MM.1S (cell line): ENCODE results near the gene WDR73.
A peak's percentile ranks its signal among the peaks of the same experiment; 100 is the strongest.

Experiments used
- DNase-seq: peaks from one replicate; pipeline ENCODE4 v3.0.0-alpha.2; 2015
- H2AFZ ChIP-seq: fragments of 300-600 bp; sonication (generic); 2 replicates; pipeline ENCODE4 v1.6.0; 2016; ENCODE audit warnings: antibody characterized with exemption, low read length
- H3F3A ChIP-seq: fragments of 300-600 bp; sonication (generic); 2 replicates; pipeline ENCODE4 v1.6.1; 2016; ENCODE audit warnings: mild to moderate bottlenecking, antibody characterized with exemption, low read length, moderate library complexity, mixed read lengths; ENCODE audit not compliant: insufficient read depth
- H3K27ac ChIP-seq: fragments of 300-600 bp; sonication (generic); 2 replicates; pipeline ENCODE4 v1.5.1; 2016; ENCODE audit warnings: mild to moderate bottlenecking, low read length
- H3K27me3 ChIP-seq: fragments of 300-600 bp; sonication (generic); replicated peaks from 2 replicates; pipeline ENCODE4 v1.6.0; 2016; ENCODE audit warnings: low read length; ENCODE audit not compliant: insufficient read depth
- H3K36me3 ChIP-seq: fragments of 300-600 bp; sonication (generic); replicated peaks from 2 replicates; pipeline ENCODE4 v1.6.1; 2016; ENCODE audit warnings: mild to moderate bottlenecking, low read length, mixed read lengths; ENCODE audit not compliant: insufficient read depth
- H3K4me1 ChIP-seq: fragments of 300-600 bp; sonication (generic); 2 replicates; pipeline ENCODE4 v1.6.1; 2016; ENCODE audit warnings: low read length, mixed read lengths
- H3K4me2 ChIP-seq: fragments of 300-600 bp; sonication (generic); 2 replicates; pipeline ENCODE4 v1.6.0; 2016; ENCODE audit warnings: low read depth, low read length
- H3K4me3 ChIP-seq: fragments of 300-600 bp; sonication (generic); 2 replicates; pipeline ENCODE4 v1.5.1; 2016; ENCODE audit warnings: low read length, mixed read lengths
- H3K79me2 ChIP-seq: fragments of 300-600 bp; sonication (generic); 2 replicates; pipeline ENCODE4 v1.6.1; 2016; ENCODE audit warnings: mixed run types, low read length, mixed read lengths
- H3K9ac ChIP-seq: fragments of 300-600 bp; sonication (generic); 2 replicates; pipeline ENCODE4 v1.6.1; 2016; ENCODE audit warnings: low read length, mixed read lengths
- H3K9me2 ChIP-seq: fragments of 300-600 bp; sonication (generic); replicated peaks from 2 replicates; pipeline ENCODE4 v1.6.1; 2016; ENCODE audit warnings: mild to moderate bottlenecking, low read length, mixed read lengths; ENCODE audit not compliant: insufficient read depth
- H3K9me3 ChIP-seq: fragments of 300-600 bp; sonication (generic); replicated peaks from 2 replicates; pipeline ENCODE4 v1.6.1; 2016; ENCODE audit warnings: mild to moderate bottlenecking, low read length, mixed read lengths; ENCODE audit not compliant: insufficient read depth
- H4K20me1 ChIP-seq: fragments of 300-600 bp; sonication (generic); 2 replicates; pipeline ENCODE4 v1.6.1; 2016; ENCODE audit warnings: mild to moderate bottlenecking, low read length, moderate library complexity, mixed read lengths; ENCODE audit not compliant: insufficient read depth
- EZH2 ChIP-seq: fragments of 300-600 bp; sonication (generic); optimal IDR thresholded peaks from 2 replicates; pipeline ENCODE3; 2017; ENCODE audit warnings: low read depth, mild to moderate bottlenecking, antibody characterized with exemption, low read length, mixed read lengths
- EZH2phosphoT487 ChIP-seq: fragments of 300-600 bp; sonication (generic); IDR thresholded peaks from 2 replicates; pipeline ENCODE4 v1.6.1; 2018; ENCODE audit warnings: antibody characterized with exemption, low read length
- TF ChIP-seq, protein P1 (sequence below): fragments of 300-600 bp; sonication (generic); IDR thresholded peaks from 2 replicates; pipeline ENCODE4 v1.5.1; 2016; ENCODE audit warnings: antibody characterized with exemption, low read length, mixed read lengths

The WDR73 gene

DNA sequence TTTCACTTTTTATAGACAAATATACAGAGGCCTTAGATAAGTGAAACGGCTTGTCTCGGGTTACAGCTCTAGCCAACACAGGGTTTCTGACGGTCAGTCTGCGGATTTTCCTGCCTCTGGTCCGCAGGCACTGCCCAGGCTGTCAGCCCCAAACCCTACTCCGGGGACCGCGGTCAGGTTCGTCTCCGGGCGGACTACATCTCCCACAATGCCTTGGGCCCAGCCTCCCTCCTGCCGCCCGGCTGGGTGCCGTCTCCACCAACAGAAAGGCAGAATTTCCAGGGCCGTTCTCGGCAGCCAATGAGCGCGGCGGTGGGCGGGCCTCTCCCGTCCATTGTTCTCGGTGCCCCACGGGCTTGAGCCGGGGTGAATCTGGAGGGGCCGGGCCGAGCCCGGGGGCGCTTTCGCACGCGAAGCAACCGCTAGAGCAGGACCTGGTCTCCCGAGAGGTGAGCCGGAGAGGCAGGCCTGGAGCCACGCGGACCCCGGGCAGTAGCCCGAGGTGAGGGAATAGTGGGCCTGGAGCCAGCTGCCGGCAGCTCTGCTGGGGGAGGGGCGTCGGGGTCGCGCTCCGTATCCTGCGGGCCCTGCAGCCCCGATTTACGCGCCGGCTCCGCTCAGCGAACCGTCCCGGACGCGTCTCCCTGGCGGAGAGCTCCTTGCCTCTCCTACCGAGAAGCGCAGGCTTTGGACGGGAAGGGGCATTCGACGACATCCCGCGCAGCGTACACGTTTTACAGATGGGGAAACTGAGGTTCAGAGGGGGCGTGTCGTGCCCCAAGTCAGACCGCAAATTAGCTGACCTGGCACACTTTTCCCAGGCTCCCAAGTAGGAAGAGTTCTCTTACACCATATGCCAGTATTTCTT lies 53.2 kb downstream of the WDR73 start, which contains the start of gene ZSCAN2:
ZSCAN2 (plus strand) TSS at position 323 of the 868 bp plus-strand sequence. CDS start 2,919 bp downstream, outside the sequence.
- Histone ChIP-seq H3K27ac (no peak within 1 kb of the TSS), H3K9me2 (no peaks in the 10 kb centered on the region), H3K4me2 (peak within 1 kb of the TSS; percentile 84), H3F3A (peaks cover 7% of the 10 kb centered on the region; the same call in 1 of the 2 replicates), H3K9me3 (no peaks in the 10 kb centered on the region), H3K27me3 (no peaks in the 10 kb centered on the region), H3K4me1 (peaks cover 20% of the 10 kb centered on the region), H2AFZ (peak within 1 kb of the TSS; percentile 84), H3K4me3 (peak within 1 kb of the TSS; percentile 88), H4K20me1 (no peaks in the 10 kb centered on the region), H3K9ac (peak within 1 kb of the TSS; percentile 51; the same call in 1 of the 2 replicates), H3K79me2 (no peaks in the 10 kb centered on the region), H3K36me3 (no peaks in the 10 kb centered on the region)
- DNase-seq = peak; percentile 93
- TF ChIP-seq EZH2 (no peak), EZH2phosphoT487 (no peak)
- TF ChIP-seq, protein P1, sequence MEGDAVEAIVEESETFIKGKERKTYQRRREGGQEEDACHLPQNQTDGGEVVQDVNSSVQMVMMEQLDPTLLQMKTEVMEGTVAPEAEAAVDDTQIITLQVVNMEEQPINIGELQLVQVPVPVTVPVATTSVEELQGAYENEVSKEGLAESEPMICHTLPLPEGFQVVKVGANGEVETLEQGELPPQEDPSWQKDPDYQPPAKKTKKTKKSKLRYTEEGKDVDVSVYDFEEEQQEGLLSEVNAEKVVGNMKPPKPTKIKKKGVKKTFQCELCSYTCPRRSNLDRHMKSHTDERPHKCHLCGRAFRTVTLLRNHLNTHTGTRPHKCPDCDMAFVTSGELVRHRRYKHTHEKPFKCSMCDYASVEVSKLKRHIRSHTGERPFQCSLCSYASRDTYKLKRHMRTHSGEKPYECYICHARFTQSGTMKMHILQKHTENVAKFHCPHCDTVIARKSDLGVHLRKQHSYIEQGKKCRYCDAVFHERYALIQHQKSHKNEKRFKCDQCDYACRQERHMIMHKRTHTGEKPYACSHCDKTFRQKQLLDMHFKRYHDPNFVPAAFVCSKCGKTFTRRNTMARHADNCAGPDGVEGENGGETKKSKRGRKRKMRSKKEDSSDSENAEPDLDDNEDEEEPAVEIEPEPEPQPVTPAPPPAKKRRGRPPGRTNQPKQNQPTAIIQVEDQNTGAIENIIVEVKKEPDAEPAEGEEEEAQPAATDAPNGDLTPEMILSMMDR = no peak

DNA sequence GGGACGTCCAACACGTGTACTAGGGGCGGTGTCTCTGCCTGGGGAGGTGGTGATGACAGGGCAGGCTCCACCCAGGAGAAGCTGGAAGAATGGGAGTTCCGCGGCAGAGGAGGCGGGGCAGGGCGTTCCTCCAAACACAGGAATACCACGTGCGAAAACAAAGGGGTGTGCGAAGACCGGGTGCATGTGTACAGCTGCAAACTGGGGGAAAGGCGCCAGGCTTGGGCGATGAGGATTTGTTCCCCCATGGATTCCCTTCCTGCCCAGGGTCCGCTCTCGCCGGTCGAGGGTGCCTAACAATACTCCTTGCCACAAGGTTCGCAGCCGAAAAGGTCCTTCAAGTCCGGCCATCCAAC lies 53.8 kb downstream of the WDR73 start:
- H3K27me3 ChIP-seq = no peaks in the 10 kb centered on the region
- peak overlapping the region; percentile 88 for H3K4me3 ChIP-seq
- no peaks in the 10 kb centered on the region for H3K79me2 ChIP-seq
- H3K36me3 ChIP-seq = no peaks in the 10 kb centered on the region
- H3K4me1 ChIP-seq = peaks cover 20% of the 10 kb centered on the region
- no peak overlapping the region for H3K9ac ChIP-seq
- peaks cover 7% of the 10 kb centered on the region; the same call in 1 of the 2 replicates for H3F3A ChIP-seq
- H3K9me2 ChIP-seq = no peaks in the 10 kb centered on the region
- no peaks in the 10 kb centered on the region for H3K9me3 ChIP-seq
- H4K20me1 ChIP-seq = no peaks in the 10 kb centered on the region
- peak overlapping the region; percentile 84 for H3K4me2 ChIP-seq
- peak; percentile 48 for DNase-seq
- H3K27ac ChIP-seq = no peak overlapping the region
- TF ChIP-seq, protein P1 = no peak
- TF ChIP-seq EZH2 = no peak
- no peak for TF ChIP-seq EZH2phosphoT487
- peak overlapping the region; percentile 84 for H2AFZ ChIP-seq

DNA sequence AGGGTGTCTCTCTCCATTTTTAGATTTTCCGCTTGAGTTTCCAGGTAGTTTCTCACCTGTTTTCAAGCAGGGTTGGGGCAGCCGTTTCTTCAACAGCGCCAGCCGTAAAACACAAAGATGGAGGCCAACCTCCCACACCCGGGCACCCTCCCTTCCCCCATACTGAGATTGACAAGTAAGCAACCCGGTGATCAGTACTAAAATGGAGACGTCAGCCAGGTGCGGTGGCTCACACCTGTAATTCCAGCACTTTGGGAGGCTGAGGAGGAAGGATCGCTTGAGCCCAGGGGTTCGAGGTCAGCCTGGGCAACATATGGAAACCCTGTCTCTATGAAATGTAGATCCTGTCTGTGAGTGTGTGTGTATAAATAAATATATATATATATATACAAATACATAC lies 54.2 kb downstream of the WDR73 start:
- Histone ChIP-seq H3F3A (peaks cover 7% of the 10 kb centered on the region; the same call in 1 of the 2 replicates), H3K27me3 (no peaks in the 10 kb centered on the region), H2AFZ (no peak overlapping the region), H3K27ac (no peak overlapping the region), H4K20me1 (no peaks in the 10 kb centered on the region), H3K79me2 (no peaks in the 10 kb centered on the region), H3K4me1 (peaks cover 20% of the 10 kb centered on the region), H3K9ac (no peak overlapping the region), H3K9me2 (no peaks in the 10 kb centered on the region), H3K4me3 (no peak overlapping the region), H3K9me3 (no peaks in the 10 kb centered on the region), H3K4me2 (no peak overlapping the region), H3K36me3 (no peaks in the 10 kb centered on the region)
- DNase-seq = no peak
- TF ChIP-seq, protein P1 = no peak
- TF ChIP-seq EZH2phosphoT487 (no peak), EZH2 (no peak)
